Measurements from ENCODE around the gene PROSER3. TPM values are rescaled to one million over a fixed set of nuclear protein-coding genes. Genes with fewer than 3 reads are reported as not detected.
A peak's percentile ranks its signal among the peaks of the same experiment; 100 is the strongest.

The PROSER3 gene
- total and polyA plus RNA-seq, 9 of the 15 experiments (the other 6 are each of a cell fraction or from before 2014, with no cell fraction given): 1.0 to 39.5 (median 5.1) TPM

DNA sequence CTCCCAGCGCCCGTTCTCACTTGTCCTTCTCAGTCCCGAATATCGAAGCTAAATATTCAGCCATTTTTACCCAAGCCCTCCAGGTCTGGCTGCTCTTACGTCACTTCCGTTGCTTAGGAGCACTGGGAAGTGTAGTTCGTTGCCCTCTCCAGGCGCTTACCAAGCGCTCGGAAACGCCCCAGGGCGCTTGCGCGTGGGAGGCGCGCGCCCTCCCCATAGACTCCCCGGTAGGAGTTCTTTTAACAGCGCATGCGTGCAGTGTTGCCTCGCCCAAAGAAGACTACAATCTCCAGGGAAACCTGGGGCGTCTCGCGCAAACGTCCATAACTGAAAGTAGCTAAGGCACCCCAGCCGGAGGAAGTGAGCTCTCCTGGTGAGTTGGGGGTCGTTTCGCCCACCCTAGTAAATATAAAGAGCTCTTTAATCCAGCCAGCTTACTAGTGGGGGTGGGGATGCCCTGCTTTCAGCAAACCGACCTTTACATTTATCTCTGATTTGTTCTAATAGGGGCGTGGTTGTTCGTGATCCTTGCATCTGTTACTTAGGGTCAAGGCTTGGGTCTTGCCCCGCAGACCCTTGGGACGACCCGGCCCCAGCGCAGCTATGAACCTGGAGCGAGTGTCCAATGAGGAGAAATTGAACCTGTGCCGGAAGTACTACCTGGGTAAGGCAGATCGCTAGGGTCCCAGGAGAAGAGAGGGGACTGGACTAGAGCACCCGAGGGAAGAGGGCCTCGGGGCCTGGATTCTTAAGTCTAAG lies 12.5 kb upstream of the PROSER3 start, which contains the start of the genes PSENEN and U2AF1L4 (continued):
- TF ChIP-seq, protein P1, sequence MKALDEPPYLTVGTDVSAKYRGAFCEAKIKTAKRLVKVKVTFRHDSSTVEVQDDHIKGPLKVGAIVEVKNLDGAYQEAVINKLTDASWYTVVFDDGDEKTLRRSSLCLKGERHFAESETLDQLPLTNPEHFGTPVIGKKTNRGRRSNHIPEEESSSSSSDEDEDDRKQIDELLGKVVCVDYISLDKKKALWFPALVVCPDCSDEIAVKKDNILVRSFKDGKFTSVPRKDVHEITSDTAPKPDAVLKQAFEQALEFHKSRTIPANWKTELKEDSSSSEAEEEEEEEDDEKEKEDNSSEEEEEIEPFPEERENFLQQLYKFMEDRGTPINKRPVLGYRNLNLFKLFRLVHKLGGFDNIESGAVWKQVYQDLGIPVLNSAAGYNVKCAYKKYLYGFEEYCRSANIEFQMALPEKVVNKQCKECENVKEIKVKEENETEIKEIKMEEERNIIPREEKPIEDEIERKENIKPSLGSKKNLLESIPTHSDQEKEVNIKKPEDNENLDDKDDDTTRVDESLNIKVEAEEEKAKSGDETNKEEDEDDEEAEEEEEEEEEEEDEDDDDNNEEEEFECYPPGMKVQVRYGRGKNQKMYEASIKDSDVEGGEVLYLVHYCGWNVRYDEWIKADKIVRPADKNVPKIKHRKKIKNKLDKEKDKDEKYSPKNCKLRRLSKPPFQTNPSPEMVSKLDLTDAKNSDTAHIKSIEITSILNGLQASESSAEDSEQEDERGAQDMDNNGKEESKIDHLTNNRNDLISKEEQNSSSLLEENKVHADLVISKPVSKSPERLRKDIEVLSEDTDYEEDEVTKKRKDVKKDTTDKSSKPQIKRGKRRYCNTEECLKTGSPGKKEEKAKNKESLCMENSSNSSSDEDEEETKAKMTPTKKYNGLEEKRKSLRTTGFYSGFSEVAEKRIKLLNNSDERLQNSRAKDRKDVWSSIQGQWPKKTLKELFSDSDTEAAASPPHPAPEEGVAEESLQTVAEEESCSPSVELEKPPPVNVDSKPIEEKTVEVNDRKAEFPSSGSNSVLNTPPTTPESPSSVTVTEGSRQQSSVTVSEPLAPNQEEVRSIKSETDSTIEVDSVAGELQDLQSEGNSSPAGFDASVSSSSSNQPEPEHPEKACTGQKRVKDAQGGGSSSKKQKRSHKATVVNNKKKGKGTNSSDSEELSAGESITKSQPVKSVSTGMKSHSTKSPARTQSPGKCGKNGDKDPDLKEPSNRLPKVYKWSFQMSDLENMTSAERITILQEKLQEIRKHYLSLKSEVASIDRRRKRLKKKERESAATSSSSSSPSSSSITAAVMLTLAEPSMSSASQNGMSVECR (CRISPR knock-in tag; IDR thresholded peaks at IDR 0.05): peak; percentile 73; the same call in 1 of the 2 replicates
- TF ChIP-seq C11orf30 (IDR thresholded peaks at IDR 0.05; ENCODE audit: low read depth) (peak; percentile 71), POLR2B (IDR thresholded peaks at IDR 0.05; ENCODE audit: low read depth, partially characterized antibody) (no peak), TAF7 (tag; IDR thresholded peaks at IDR 0.05) (no peak), ZNF551 (CRISPR knock-in tag; IDR thresholded peaks at IDR 0.05) (no peak), ZBTB7A (IDR thresholded peaks at IDR 0.05; ENCODE audit: borderline replicate concordance, control insufficient read depth, low read depth, low read length) (peak; percentile 70), SAFB (IDR thresholded peaks at IDR 0.05; ENCODE audit: borderline replicate concordance, low read depth, low read length) (no peak), TGIF2 (CRISPR knock-in tag; IDR thresholded peaks at IDR 0.05) (no peak), RBM39 (optimal IDR thresholded peaks at IDR 0.05; ENCODE audit: low read depth, low read length) (no peak), PHB (CRISPR knock-in tag; IDR thresholded peaks at IDR 0.05) (no peak), HSF4 (CRISPR knock-in tag; IDR thresholded peaks at IDR 0.05; ENCODE audit: borderline replicate concordance) (no peak), ELF2 (CRISPR knock-in tag; IDR thresholded peaks at IDR 0.05) (no peak), MAFF (IDR thresholded peaks at IDR 0.05; ENCODE audit: low read length) (no peak), ZNF263 (CRISPR knock-in tag; IDR thresholded peaks at IDR 0.05; ENCODE audit: borderline replicate concordance) (no peak)
- TF ChIP-seq, protein P2, sequence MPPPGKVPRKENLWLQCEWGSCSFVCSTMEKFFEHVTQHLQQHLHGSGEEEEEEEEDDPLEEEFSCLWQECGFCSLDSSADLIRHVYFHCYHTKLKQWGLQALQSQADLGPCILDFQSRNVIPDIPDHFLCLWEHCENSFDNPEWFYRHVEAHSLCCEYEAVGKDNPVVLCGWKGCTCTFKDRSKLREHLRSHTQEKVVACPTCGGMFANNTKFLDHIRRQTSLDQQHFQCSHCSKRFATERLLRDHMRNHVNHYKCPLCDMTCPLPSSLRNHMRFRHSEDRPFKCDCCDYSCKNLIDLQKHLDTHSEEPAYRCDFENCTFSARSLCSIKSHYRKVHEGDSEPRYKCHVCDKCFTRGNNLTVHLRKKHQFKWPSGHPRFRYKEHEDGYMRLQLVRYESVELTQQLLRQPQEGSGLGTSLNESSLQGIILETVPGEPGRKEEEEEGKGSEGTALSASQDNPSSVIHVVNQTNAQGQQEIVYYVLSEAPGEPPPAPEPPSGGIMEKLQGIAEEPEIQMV (tag; conservative IDR thresholded peaks at IDR 0.05; ENCODE audit: low read depth): no peak
- TF ChIP-seq, protein P3, sequence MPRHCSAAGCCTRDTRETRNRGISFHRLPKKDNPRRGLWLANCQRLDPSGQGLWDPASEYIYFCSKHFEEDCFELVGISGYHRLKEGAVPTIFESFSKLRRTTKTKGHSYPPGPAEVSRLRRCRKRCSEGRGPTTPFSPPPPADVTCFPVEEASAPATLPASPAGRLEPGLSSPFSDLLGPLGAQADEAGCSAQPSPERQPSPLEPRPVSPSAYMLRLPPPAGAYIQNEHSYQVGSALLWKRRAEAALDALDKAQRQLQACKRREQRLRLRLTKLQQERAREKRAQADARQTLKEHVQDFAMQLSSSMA (CRISPR knock-in tag; IDR thresholded peaks at IDR 0.05): no peak
- TF ChIP-seq, protein P4, sequence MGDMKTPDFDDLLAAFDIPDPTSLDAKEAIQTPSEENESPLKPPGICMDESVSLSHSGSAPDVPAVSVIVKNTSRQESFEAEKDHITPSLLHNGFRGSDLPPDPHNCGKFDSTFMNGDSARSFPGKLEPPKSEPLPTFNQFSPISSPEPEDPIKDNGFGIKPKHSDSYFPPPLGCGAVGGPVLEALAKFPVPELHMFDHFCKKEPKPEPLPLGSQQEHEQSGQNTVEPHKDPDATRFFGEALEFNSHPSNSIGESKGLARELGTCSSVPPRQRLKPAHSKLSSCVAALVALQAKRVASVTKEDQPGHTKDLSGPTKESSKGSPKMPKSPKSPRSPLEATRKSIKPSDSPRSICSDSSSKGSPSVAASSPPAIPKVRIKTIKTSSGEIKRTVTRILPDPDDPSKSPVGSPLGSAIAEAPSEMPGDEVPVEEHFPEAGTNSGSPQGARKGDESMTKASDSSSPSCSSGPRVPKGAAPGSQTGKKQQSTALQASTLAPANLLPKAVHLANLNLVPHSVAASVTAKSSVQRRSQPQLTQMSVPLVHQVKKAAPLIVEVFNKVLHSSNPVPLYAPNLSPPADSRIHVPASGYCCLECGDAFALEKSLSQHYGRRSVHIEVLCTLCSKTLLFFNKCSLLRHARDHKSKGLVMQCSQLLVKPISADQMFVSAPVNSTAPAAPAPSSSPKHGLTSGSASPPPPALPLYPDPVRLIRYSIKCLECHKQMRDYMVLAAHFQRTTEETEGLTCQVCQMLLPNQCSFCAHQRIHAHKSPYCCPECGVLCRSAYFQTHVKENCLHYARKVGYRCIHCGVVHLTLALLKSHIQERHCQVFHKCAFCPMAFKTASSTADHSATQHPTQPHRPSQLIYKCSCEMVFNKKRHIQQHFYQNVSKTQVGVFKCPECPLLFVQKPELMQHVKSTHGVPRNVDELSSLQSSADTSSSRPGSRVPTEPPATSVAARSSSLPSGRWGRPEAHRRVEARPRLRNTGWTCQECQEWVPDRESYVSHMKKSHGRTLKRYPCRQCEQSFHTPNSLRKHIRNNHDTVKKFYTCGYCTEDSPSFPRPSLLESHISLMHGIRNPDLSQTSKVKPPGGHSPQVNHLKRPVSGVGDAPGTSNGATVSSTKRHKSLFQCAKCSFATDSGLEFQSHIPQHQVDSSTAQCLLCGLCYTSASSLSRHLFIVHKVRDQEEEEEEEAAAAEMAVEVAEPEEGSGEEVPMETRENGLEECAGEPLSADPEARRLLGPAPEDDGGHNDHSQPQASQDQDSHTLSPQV (IDR thresholded peaks at IDR 0.05): no peak

Measured in K562 (cell line).